GM12891 (cell line): ENCODE results near the gene LSM2.
"Not testable (repeated sequence)": the region's sequence is repeated elsewhere in the genome, so short reads cannot be mapped to it uniquely, and the experiment has no call there.

Experiments used
- DNase-seq: peaks from one replicate; pipeline ENCODE4 v3.0.0; 2011; ENCODE audit warnings: low spot score; ENCODE audit not compliant: insufficient read length
- FAIRE-seq: peaks from 2 replicates; lab custom pipeline; 2011; peaks lifted over from hg19 to GRCh38; lab: Jason Lieb, UNC
- PAX5 ChIP-seq: IDR thresholded peaks from 2 replicates; pipeline ENCODE4 v1.6.1; 2011; ENCODE audit warnings: low read length, moderate library complexity, mild to moderate bottlenecking; ENCODE audit not compliant: insufficient read depth, severe bottlenecking
- POLR2A ChIP-seq: IDR thresholded peaks from 2 replicates; pipeline ENCODE4 v1.6.1; 2011; ENCODE audit warnings: low read depth, low read length, control low read depth
- POLR2AphosphoS5 ChIP-seq: IDR thresholded peaks from 2 replicates; pipeline ENCODE4 v1.6.1; 2011; ENCODE audit warnings: low read depth, low read length, control low read depth
- POU2F2 ChIP-seq: IDR thresholded peaks from 2 replicates; pipeline ENCODE4 v1.6.1; 2011; ENCODE audit warnings: low read depth, mild to moderate bottlenecking, control low read depth, low read length, moderate library complexity
- SPI1 ChIP-seq: IDR thresholded peaks from 2 replicates; pipeline ENCODE4 v1.6.1; 2011; ENCODE audit warnings: low read depth, low read length, control low read depth
- TAF1 ChIP-seq: IDR thresholded peaks from 2 replicates; pipeline ENCODE4 v1.6.1; 2011; ENCODE audit warnings: low read depth, low read length, control low read depth

LSM2 gene

GRCh38 chr6:31826793-31827285 is 20.1 kb upstream of the LSM2 start:
- FAIRE-seq: no peak
- DNase-seq: peak; percentile 49
- TF ChIP-seq PAX5: no peak
- peak; percentile 32; the same call in 1 of the 2 replicates for TF ChIP-seq POLR2AphosphoS5
- no peak for TF ChIP-seq POU2F2
- no peak for TF ChIP-seq POLR2A
- TF ChIP-seq SPI1: no peak
- TF ChIP-seq TAF1: no peak; the same call in 1 of the 2 replicates

GRCh38 chr6:31825553-31825952 is 18.8 kb upstream of the LSM2 start:
- no peak for FAIRE-seq
- no peak for DNase-seq
- TF ChIP-seq POLR2AphosphoS5 (no peak), POU2F2 (no peak), SPI1 (no peak), POLR2A (no peak), PAX5 (no peak), TAF1 (no peak)

- not testable (repeated sequence) for FAIRE-seq, DNase-seq
Observed at GRCh38 chr6:31823592-31824196, 16.9 kb upstream of the LSM2 start.

- DNase-seq (peak; percentile 44), FAIRE-seq (no peak)
- no peak for TF ChIP-seq POU2F2
- TF ChIP-seq POLR2A: no peak
- no peak for TF ChIP-seq SPI1
- TF ChIP-seq POLR2AphosphoS5: no peak; the same call in 1 of the 2 replicates
Observed at GRCh38 chr6:31822036-31822821, 15.5 kb upstream of the LSM2 start.

GRCh38 chr6:31821301-31822035 is 14.7 kb upstream of the LSM2 start:
- FAIRE-seq: peak; percentile 66
- DNase-seq: peak; percentile 59
- peak; percentile 65 for TF ChIP-seq TAF1
- peak; percentile 77 for TF ChIP-seq POLR2AphosphoS5
- TF ChIP-seq PAX5: no peak
- no peak for TF ChIP-seq SPI1
- peak; percentile 42 for TF ChIP-seq POU2F2
- TF ChIP-seq POLR2A: peak; percentile 83

- not testable (repeated sequence) for DNase-seq, FAIRE-seq
Observed at GRCh38 chr6:31820399-31820798, 13.6 kb upstream of the LSM2 start.

- DNase-seq (no peak), FAIRE-seq (no peak)
- no peak for TF ChIP-seq POU2F2
- no peak for TF ChIP-seq TAF1
- TF ChIP-seq SPI1: no peak
- TF ChIP-seq POLR2AphosphoS5: no peak
- no peak for TF ChIP-seq PAX5
- no peak for TF ChIP-seq POLR2A
Observed at GRCh38 chr6:31819871-31820299, 13.1 kb upstream of the LSM2 start.

GRCh38 chr6:31817929-31818511 is 11.3 kb upstream of the LSM2 start:
- not testable (repeated sequence) for FAIRE-seq

GRCh38 chr6:31817133-31817928 is 10.6 kb upstream of the LSM2 start:
- FAIRE-seq: peak; percentile 87
- not testable (repeated sequence) for DNase-seq

More at GRCh38 chr6:31817929-31818511, 11.3 kb upstream of the LSM2 start:
- not testable (repeated sequence) for DNase-seq
